Loucy (cell line): ENCODE measurements around the gene LOXL4.

Source experiments
- EZH2phosphoT487 ChIP-seq: fragments of 200-600 bp; IDR thresholded peaks from 2 replicates; pipeline ENCODE4 v1.6.1; 2018; ENCODE audit warnings: antibody characterized with exemption, mild to moderate bottlenecking, moderate library complexity, borderline replicate concordance
- TF ChIP-seq, protein P1 (sequence below): fragments of 200-600 bp; sonication (generic); conservative IDR thresholded peaks from 2 replicates; pipeline ENCODE4 v1.5.1; 2014; ENCODE audit warnings: mild to moderate bottlenecking, antibody characterized with exemption, low read length

DNA sequence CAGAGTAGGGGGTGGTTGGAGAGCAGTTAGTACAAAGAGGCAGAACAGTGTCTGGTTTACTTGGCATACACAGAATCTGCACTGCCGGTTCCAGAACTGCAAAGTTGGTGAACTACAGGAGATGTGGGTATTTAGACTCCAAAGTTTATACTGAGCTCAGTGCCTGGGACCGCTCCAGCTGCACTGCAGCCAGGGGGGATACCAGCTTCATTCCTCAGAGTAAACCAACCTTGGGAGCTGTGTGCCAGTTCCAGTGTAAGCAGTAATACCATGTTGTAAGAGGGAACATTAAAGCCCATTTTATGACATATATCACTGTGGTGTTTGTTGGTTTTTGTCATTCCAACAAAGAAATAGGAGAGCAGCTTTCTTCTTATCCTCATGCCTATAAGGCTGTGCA, 23.4 kb downstream of the LOXL4 start:
- TF ChIP-seq, protein P1, sequence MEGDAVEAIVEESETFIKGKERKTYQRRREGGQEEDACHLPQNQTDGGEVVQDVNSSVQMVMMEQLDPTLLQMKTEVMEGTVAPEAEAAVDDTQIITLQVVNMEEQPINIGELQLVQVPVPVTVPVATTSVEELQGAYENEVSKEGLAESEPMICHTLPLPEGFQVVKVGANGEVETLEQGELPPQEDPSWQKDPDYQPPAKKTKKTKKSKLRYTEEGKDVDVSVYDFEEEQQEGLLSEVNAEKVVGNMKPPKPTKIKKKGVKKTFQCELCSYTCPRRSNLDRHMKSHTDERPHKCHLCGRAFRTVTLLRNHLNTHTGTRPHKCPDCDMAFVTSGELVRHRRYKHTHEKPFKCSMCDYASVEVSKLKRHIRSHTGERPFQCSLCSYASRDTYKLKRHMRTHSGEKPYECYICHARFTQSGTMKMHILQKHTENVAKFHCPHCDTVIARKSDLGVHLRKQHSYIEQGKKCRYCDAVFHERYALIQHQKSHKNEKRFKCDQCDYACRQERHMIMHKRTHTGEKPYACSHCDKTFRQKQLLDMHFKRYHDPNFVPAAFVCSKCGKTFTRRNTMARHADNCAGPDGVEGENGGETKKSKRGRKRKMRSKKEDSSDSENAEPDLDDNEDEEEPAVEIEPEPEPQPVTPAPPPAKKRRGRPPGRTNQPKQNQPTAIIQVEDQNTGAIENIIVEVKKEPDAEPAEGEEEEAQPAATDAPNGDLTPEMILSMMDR = no peak
- no peak for TF ChIP-seq EZH2phosphoT487
